IgD-negative memory B cell (primary cell): Measurements from ENCODE around the gene TTLL7. TPM values are rescaled to one million over a fixed set of nuclear protein-coding genes. Genes with fewer than 3 reads are reported as not detected.
"Not testable (repeated sequence)": the region's sequence is repeated elsewhere in the genome, so short reads cannot be mapped to it uniquely, and the experiment has no call there.

ENCODE experiments used
- H3K27ac Mint-ChIP-seq, 3 donors: one replicate each; pipeline ENCODE4 v1.8.0; 2020 to 2022; ENCODE audit warnings: mild to moderate bottlenecking in 3 of 3, mixed read lengths in 3 of 3, moderate library complexity in 1 of 3
- H3K27me3 Mint-ChIP-seq: one replicate; pipeline ENCODE4 v1.8.0; 2021; ENCODE audit warnings: mixed read lengths
- H3K36me3 Mint-ChIP-seq: one replicate; pipeline ENCODE4 v1.8.0; 2020; ENCODE audit warnings: mild to moderate bottlenecking, mixed read lengths
- H3K4me1 Mint-ChIP-seq, 3 donors: one replicate each; pipeline ENCODE4 v1.8.0; 2020 to 2022; ENCODE audit warnings: mixed read lengths in 3 of 3, mild to moderate bottlenecking in 1 of 3
- H3K4me3 Mint-ChIP-seq, 4 donors: one replicate each; pipeline ENCODE4 v1.8.0; 2020 to 2022; ENCODE audit warnings: mild to moderate bottlenecking in 4 of 4, mixed read lengths in 4 of 4, moderate library complexity in 3 of 4
- H3K9me3 Mint-ChIP-seq, 3 donors: one replicate each; pipeline ENCODE4 v1.8.0; 2020 to 2021; ENCODE audit warnings: mixed read lengths in 3 of 3, mild to moderate bottlenecking in 1 of 3
- polyA plus RNA-seq: library from polyadenylated mRNA; unstranded; fragments of 300-500 nt; fragmentation: Illumina TruSeq; gene quantifications from one replicate; pipeline ENCODE4 v1.2.3, GENCODE V29; 2021

TTLL7 gene
- polyA plus RNA-seq, 1 donor from 2014 or later, result not detected

- no peak overlapping the region for H3K4me3 Mint-ChIP-seq
- no peak overlapping the region for H3K27ac Mint-ChIP-seq
- H3K27me3 Mint-ChIP-seq, result peaks cover 4% of the 10 kb centered on the region
- H3K4me1 Mint-ChIP-seq, result no peaks in the 10 kb centered on the region
- H3K9me3 Mint-ChIP-seq, result no peaks in the 10 kb centered on the region
- H3K36me3 Mint-ChIP-seq, result no peaks in the 10 kb centered on the region
Observed at GRCh38 chr1:83928396-83928795, 70.5 kb downstream of the TTLL7 start.

GRCh38 chr1:83927701-83928100, 71.2 kb downstream of the TTLL7 start:
- Mint-ChIP-seq H3K27ac (no peak overlapping the region), H3K9me3 (no peaks in the 10 kb centered on the region), H3K4me1 (peaks cover 0 to under 1% (median 0%) of the 10 kb centered on the region in 3 donors), H3K27me3 (peaks cover 4% of the 10 kb centered on the region), H3K36me3 (no peaks in the 10 kb centered on the region), H3K4me3 (no peak overlapping the region)

GRCh38 chr1:83927061-83927460, 71.9 kb downstream of the TTLL7 start:
- peaks cover 0 to 1% (median 0%) of the 10 kb centered on the region in 3 donors for H3K4me1 Mint-ChIP-seq
- no peaks in the 10 kb centered on the region for H3K36me3 Mint-ChIP-seq
- peaks cover 4% of the 10 kb centered on the region for H3K27me3 Mint-ChIP-seq
- no peak overlapping the region for H3K27ac Mint-ChIP-seq
- no peak overlapping the region for H3K4me3 Mint-ChIP-seq
- no peaks in the 10 kb centered on the region for H3K9me3 Mint-ChIP-seq

- Mint-ChIP-seq H3K27me3 (no peaks in the 10 kb centered on the region), H3K27ac (no peak overlapping the region), H3K36me3 (no peaks in the 10 kb centered on the region), H3K4me3 (no peak overlapping the region), H3K9me3 (no peaks in the 10 kb centered on the region), H3K4me1 (peaks cover 0 to 1% (median 0%) of the 10 kb centered on the region in 3 donors)
Observed at GRCh38 chr1:83923553-83923952, 75.4 kb downstream of the TTLL7 start.

- Mint-ChIP-seq H3K27ac (no peak overlapping the region), H3K4me1 (peaks cover 0 to 1% (median 0%) of the 10 kb centered on the region in 3 donors), H3K9me3 (no peaks in the 10 kb centered on the region), H3K4me3 (no peak overlapping the region), H3K36me3 (no peaks in the 10 kb centered on the region), H3K27me3 (no peaks in the 10 kb centered on the region)
Observed at GRCh38 chr1:83922431-83922830, 76.5 kb downstream of the TTLL7 start.

GRCh38 chr1:83920320-83920719, 78.6 kb downstream of the TTLL7 start:
- Mint-ChIP-seq H3K4me3 (no peak overlapping the region), H3K36me3 (no peaks in the 10 kb centered on the region), H3K4me1 (peaks cover 0 to 1% (median 0%) of the 10 kb centered on the region in 3 donors), H3K27me3 (no peaks in the 10 kb centered on the region), H3K9me3 (no peaks in the 10 kb centered on the region), H3K27ac (no peak overlapping the region)

- Mint-ChIP-seq H3K4me3 (no peak overlapping the region), H3K36me3 (no peaks in the 10 kb centered on the region), H3K9me3 (peaks cover 0 to 1% (median 0%) of the 10 kb centered on the region in 3 donors), H3K27me3 (no peaks in the 10 kb centered on the region), H3K4me1 (peaks cover 0 to 1% (median 0%) of the 10 kb centered on the region in 3 donors), H3K27ac (no peak overlapping the region)
Observed at GRCh38 chr1:83919872-83920271, 79.1 kb downstream of the TTLL7 start.

GRCh38 chr1:83918688-83919285, 80.1 kb downstream of the TTLL7 start:
- Mint-ChIP-seq H3K4me1 (peaks cover 0 to 1% (median 0%) of the 10 kb centered on the region in 3 donors), H3K36me3 (no peaks in the 10 kb centered on the region), H3K27me3 (peaks cover 7% of the 10 kb centered on the region), H3K4me3 (no peak overlapping the region), H3K27ac (no peak overlapping the region), H3K9me3 (peaks cover 1 to 4% (median 3%) of the 10 kb centered on the region in 3 donors)

- H3K27me3 Mint-ChIP-seq, result peaks cover 7% of the 10 kb centered on the region
- no peak overlapping the region for H3K4me3 Mint-ChIP-seq
- H3K36me3 Mint-ChIP-seq, result no peaks in the 10 kb centered on the region
- no peak overlapping the region for H3K27ac Mint-ChIP-seq
- peaks cover 1 to 4% (median 3%) of the 10 kb centered on the region in 3 donors for H3K9me3 Mint-ChIP-seq
- peaks cover 0 to 1% (median 0%) of the 10 kb centered on the region in 3 donors for H3K4me1 Mint-ChIP-seq
Observed at GRCh38 chr1:83917959-83918358, 81.0 kb downstream of the TTLL7 start.

- not testable (repeated sequence) for H3K9me3 Mint-ChIP-seq, H3K27ac Mint-ChIP-seq, H3K4me1 Mint-ChIP-seq, H3K36me3 Mint-ChIP-seq, H3K4me3 Mint-ChIP-seq
- peaks cover 10% of the 10 kb centered on the region for H3K27me3 Mint-ChIP-seq
Observed at GRCh38 chr1:83916094-83916493, 82.8 kb downstream of the TTLL7 start.

- Mint-ChIP-seq H3K9me3 (peaks cover 1 to 4% (median 3%) of the 10 kb centered on the region in 3 donors), H3K27ac (no peak overlapping the region), H3K27me3 (peaks cover 12% of the 10 kb centered on the region), H3K36me3 (no peaks in the 10 kb centered on the region), H3K4me1 (no peaks in the 10 kb centered on the region), H3K4me3 (no peak overlapping the region)
Observed at GRCh38 chr1:83912876-83913275, 86.1 kb downstream of the TTLL7 start.

GRCh38 chr1:83910461-83910860, 88.5 kb downstream of the TTLL7 start:
- Mint-ChIP-seq H3K4me1 (no peaks in the 10 kb centered on the region), H3K9me3 (peaks cover 1 to 4% (median 3%) of the 10 kb centered on the region in 3 donors), H3K27me3 (peaks cover 12% of the 10 kb centered on the region), H3K36me3 (no peaks in the 10 kb centered on the region), H3K27ac (no peak overlapping the region), H3K4me3 (no peak overlapping the region)

- no peak overlapping the region for H3K27ac Mint-ChIP-seq
- H3K9me3 Mint-ChIP-seq, result peaks cover under 1 to 3% (median 1%) of the 10 kb centered on the region in 3 donors
- H3K4me1 Mint-ChIP-seq, result no peaks in the 10 kb centered on the region
- no peak overlapping the region for H3K4me3 Mint-ChIP-seq
- H3K36me3 Mint-ChIP-seq, result no peaks in the 10 kb centered on the region
- peaks cover 11% of the 10 kb centered on the region for H3K27me3 Mint-ChIP-seq
Observed at GRCh38 chr1:83909687-83910086, 89.2 kb downstream of the TTLL7 start.

GRCh38 chr1:83905315-83905907, 93.5 kb downstream of the TTLL7 start:
- Mint-ChIP-seq H3K9me3 (no peaks in the 10 kb centered on the region), H3K4me1 (no peaks in the 10 kb centered on the region), H3K36me3 (no peaks in the 10 kb centered on the region), H3K27me3 (no peaks in the 10 kb centered on the region), H3K4me3 (no peak overlapping the region), H3K27ac (no peak overlapping the region)

GRCh38 chr1:83901547-83902155, 97.3 kb downstream of the TTLL7 start:
- Mint-ChIP-seq H3K4me3 (no peak overlapping the region), H3K9me3 (no peaks in the 10 kb centered on the region), H3K27me3 (peaks cover 1% of the 10 kb centered on the region)

GRCh38 chr1:83900524-83900923, 98.4 kb downstream of the TTLL7 start:
- Mint-ChIP-seq H3K36me3 (no peaks in the 10 kb centered on the region), H3K4me1 (no peaks in the 10 kb centered on the region), H3K9me3 (no peaks in the 10 kb centered on the region), H3K27ac (no peak overlapping the region), H3K4me3 (no peak overlapping the region), H3K27me3 (peaks cover 4% of the 10 kb centered on the region)

More at GRCh38 chr1:83901547-83902155, 97.3 kb downstream of the TTLL7 start:
- H3K27ac Mint-ChIP-seq, result no peak overlapping the region
- H3K36me3 Mint-ChIP-seq, result no peaks in the 10 kb centered on the region
- no peaks in the 10 kb centered on the region for H3K4me1 Mint-ChIP-seq
